ENCODE measurements around the gene CFLAR. TPM values are rescaled to one million over a fixed set of nuclear protein-coding genes. Genes with fewer than 3 reads are reported as not detected.

The CFLAR gene
- total RNA-seq, 1 donor from 2014 or later = 47.5 TPM

DNA sequence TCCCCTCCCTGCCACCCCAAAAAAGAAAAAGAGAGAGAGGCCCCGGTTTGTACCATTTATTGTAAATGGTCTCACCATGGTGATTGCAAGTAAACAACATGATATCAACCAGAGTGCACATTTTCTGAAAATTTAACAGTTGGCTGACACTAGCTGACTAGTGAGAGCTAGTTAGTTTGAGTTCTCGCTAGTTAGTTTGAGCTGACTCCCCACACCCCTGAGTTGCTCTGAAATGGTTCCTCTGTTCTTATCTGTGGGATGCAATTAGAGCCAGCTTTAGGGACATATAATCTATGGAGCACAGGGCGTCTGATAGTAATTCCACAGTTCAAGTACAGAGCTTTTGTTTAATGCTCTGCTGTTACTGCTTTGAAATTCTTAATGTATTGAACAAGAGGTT lies 80.0 kb downstream of the CFLAR start:
- Histone ChIP-seq H3K79me2 (ENCODE audit: insufficient read depth, low read length) (no peaks in the 10 kb centered on the region), H3K27ac (ENCODE audit: low read depth, low read length) (no peak overlapping the region), H3K4me1 (ENCODE audit: insufficient read depth, low read length) (no peaks in the 10 kb centered on the region), H3K4me2 (ENCODE audit: low read length) (no peak overlapping the region), H3K9me3 (ENCODE audit: insufficient read depth, low read depth, low read length) (no peaks in the 10 kb centered on the region), H3K4me3 (ENCODE audit: insufficient read depth, low read depth, low read length) (no peak overlapping the region), H3K36me3 (ENCODE audit: insufficient read depth, low read length) (no peaks in the 10 kb centered on the region), H3K9ac (ENCODE audit: low read length) (no peak overlapping the region), H4K20me1 (ENCODE audit: insufficient read depth, low read length) (no peaks in the 10 kb centered on the region), H2AFZ (ENCODE audit: low read depth, low read length) (no peak overlapping the region), H3K27me3 (ENCODE audit: insufficient read depth, low read length) (no peaks in the 10 kb centered on the region)
- DNase-seq (ENCODE audit: low read depth) = no peak
- Mint-ChIP-seq H3K36me3 (ENCODE audit: low read depth, unreplicated experiment) (no peaks in the 10 kb centered on the region), H3K27me3 (ENCODE audit: low read depth, unreplicated experiment) (peaks cover 3% of the 10 kb centered on the region), H3K9me3 (ENCODE audit: unreplicated experiment) (no peaks in the 10 kb centered on the region), H3K27ac (ENCODE audit: unreplicated experiment) (no peak overlapping the region), H3K4me3 (ENCODE audit: unreplicated experiment) (no peak overlapping the region), H3K4me1 (ENCODE audit: low read depth, unreplicated experiment) (no peaks in the 10 kb centered on the region)
- FAIRE-seq = no peak
- TF ChIP-seq, protein P1, sequence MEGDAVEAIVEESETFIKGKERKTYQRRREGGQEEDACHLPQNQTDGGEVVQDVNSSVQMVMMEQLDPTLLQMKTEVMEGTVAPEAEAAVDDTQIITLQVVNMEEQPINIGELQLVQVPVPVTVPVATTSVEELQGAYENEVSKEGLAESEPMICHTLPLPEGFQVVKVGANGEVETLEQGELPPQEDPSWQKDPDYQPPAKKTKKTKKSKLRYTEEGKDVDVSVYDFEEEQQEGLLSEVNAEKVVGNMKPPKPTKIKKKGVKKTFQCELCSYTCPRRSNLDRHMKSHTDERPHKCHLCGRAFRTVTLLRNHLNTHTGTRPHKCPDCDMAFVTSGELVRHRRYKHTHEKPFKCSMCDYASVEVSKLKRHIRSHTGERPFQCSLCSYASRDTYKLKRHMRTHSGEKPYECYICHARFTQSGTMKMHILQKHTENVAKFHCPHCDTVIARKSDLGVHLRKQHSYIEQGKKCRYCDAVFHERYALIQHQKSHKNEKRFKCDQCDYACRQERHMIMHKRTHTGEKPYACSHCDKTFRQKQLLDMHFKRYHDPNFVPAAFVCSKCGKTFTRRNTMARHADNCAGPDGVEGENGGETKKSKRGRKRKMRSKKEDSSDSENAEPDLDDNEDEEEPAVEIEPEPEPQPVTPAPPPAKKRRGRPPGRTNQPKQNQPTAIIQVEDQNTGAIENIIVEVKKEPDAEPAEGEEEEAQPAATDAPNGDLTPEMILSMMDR (IDR thresholded peaks at IDR 0.05; ENCODE audit: insufficient read depth, low read depth, low read length) = no peak
- TF ChIP-seq EZH2 (IDR thresholded peaks at IDR 0.05; ENCODE audit: insufficient read depth, low read length) = no peak

- Mint-ChIP-seq H3K9me3 (ENCODE audit: unreplicated experiment) (no peaks in the 10 kb centered on the region), H3K27me3 (ENCODE audit: low read depth, unreplicated experiment) (peaks cover 3% of the 10 kb centered on the region), H3K4me3 (ENCODE audit: unreplicated experiment) (no peak overlapping the region), H3K36me3 (ENCODE audit: low read depth, unreplicated experiment) (no peaks in the 10 kb centered on the region), H3K4me1 (ENCODE audit: low read depth, unreplicated experiment) (no peaks in the 10 kb centered on the region), H3K27ac (ENCODE audit: unreplicated experiment) (no peak overlapping the region)
- Histone ChIP-seq H4K20me1 (ENCODE audit: insufficient read depth, low read length) (no peaks in the 10 kb centered on the region), H3K4me3 (ENCODE audit: insufficient read depth, low read depth, low read length) (no peak overlapping the region), H2AFZ (ENCODE audit: low read depth, low read length) (no peak overlapping the region), H3K79me2 (ENCODE audit: insufficient read depth, low read length) (no peaks in the 10 kb centered on the region), H3K4me2 (ENCODE audit: low read length) (no peak overlapping the region), H3K4me1 (ENCODE audit: insufficient read depth, low read length) (no peaks in the 10 kb centered on the region), H3K9me3 (ENCODE audit: insufficient read depth, low read depth, low read length) (no peaks in the 10 kb centered on the region), H3K9ac (ENCODE audit: low read length) (no peak overlapping the region), H3K27me3 (ENCODE audit: insufficient read depth, low read length) (no peaks in the 10 kb centered on the region), H3K27ac (ENCODE audit: low read depth, low read length) (no peak overlapping the region), H3K36me3 (ENCODE audit: insufficient read depth, low read length) (no peaks in the 10 kb centered on the region)
- TF ChIP-seq, protein P1 (IDR thresholded peaks at IDR 0.05; ENCODE audit: insufficient read depth, low read depth, low read length) = no peak
- TF ChIP-seq EZH2 (IDR thresholded peaks at IDR 0.05; ENCODE audit: insufficient read depth, low read length) = no peak
- FAIRE-seq (no peak), DNase-seq (ENCODE audit: low read depth) (no peak)
Observed at GRCh38 chr2:201196803-201197202, 80.8 kb downstream of the CFLAR start.

GRCh38 chr2:201197781-201198180 lies 81.8 kb downstream of the CFLAR start:
- no peaks in the 10 kb centered on the region for H3K9me3 ChIP-seq (ENCODE audit: insufficient read depth, low read depth, low read length)
- TF ChIP-seq EZH2 (IDR thresholded peaks at IDR 0.05; ENCODE audit: insufficient read depth, low read length) = no peak
- DNase-seq (ENCODE audit: low read depth) = no peak
- H3K27me3 ChIP-seq (ENCODE audit: insufficient read depth, low read length) = no peaks in the 10 kb centered on the region
- Mint-ChIP-seq H3K36me3 (ENCODE audit: low read depth, unreplicated experiment) (no peaks in the 10 kb centered on the region), H3K27ac (ENCODE audit: unreplicated experiment) (no peak overlapping the region), H3K27me3 (ENCODE audit: low read depth, unreplicated experiment) (peaks cover 3% of the 10 kb centered on the region), H3K9me3 (ENCODE audit: unreplicated experiment) (no peaks in the 10 kb centered on the region), H3K4me1 (ENCODE audit: low read depth, unreplicated experiment) (no peaks in the 10 kb centered on the region), H3K4me3 (ENCODE audit: unreplicated experiment) (no peak overlapping the region)
- no peaks in the 10 kb centered on the region for H3K79me2 ChIP-seq (ENCODE audit: insufficient read depth, low read length)
- no peaks in the 10 kb centered on the region for H4K20me1 ChIP-seq (ENCODE audit: insufficient read depth, low read length)
- no peaks in the 10 kb centered on the region for H3K4me1 ChIP-seq (ENCODE audit: insufficient read depth, low read length)
- FAIRE-seq = no peak
- no peak overlapping the region for H2AFZ ChIP-seq (ENCODE audit: low read depth, low read length)
- H3K27ac ChIP-seq (ENCODE audit: low read depth, low read length) = no peak overlapping the region
- H3K36me3 ChIP-seq (ENCODE audit: insufficient read depth, low read length) = no peaks in the 10 kb centered on the region
- H3K4me3 ChIP-seq (ENCODE audit: insufficient read depth, low read depth, low read length) = no peak overlapping the region
- no peak overlapping the region for H3K4me2 ChIP-seq (ENCODE audit: low read length)
- H3K9ac ChIP-seq (ENCODE audit: low read length) = no peak overlapping the region

All from astrocyte (in vitro differentiated cells and primary cell).